Measurements from ENCODE around the gene ZNF236.
"Not testable (repeated sequence)": the region's sequence is repeated elsewhere in the genome, so short reads cannot be mapped to it uniquely, and the experiment has no call there.

The ZNF236 gene

GRCh38 chr18:76977684-76978232, 155.4 kb downstream of the ZNF236 start:
- no peak for DNase-seq

- no peak for DNase-seq
Measured at GRCh38 chr18:76978616-76979015, 156.3 kb downstream of the ZNF236 start.

GRCh38 chr18:76979111-76979751, 156.9 kb downstream of the ZNF236 start:
- DNase-seq = no peak

- no peak for DNase-seq
Measured at GRCh38 chr18:76979906-76980305, 157.5 kb downstream of the ZNF236 start.

- no peak for DNase-seq
Measured at GRCh38 chr18:76980663-76981395, 158.5 kb downstream of the ZNF236 start.

GRCh38 chr18:76981396-76981968, 159.1 kb downstream of the ZNF236 start:
- DNase-seq = no peak

GRCh38 chr18:76982038-76982437, 159.7 kb downstream of the ZNF236 start:
- no peak for DNase-seq

GRCh38 chr18:76982841-76983583, 160.7 kb downstream of the ZNF236 start:
- peak; percentile 83 for DNase-seq

GRCh38 chr18:76983613-76984051, 161.3 kb downstream of the ZNF236 start:
- no peak for DNase-seq

- no peak for DNase-seq
Measured at GRCh38 chr18:76984193-76985155, 162.1 kb downstream of the ZNF236 start.

- DNase-seq = no peak
Measured at GRCh38 chr18:76985156-76985950, 163.0 kb downstream of the ZNF236 start.

GRCh38 chr18:76985951-76986236, 163.5 kb downstream of the ZNF236 start:
- no peak for DNase-seq

GRCh38 chr18:76986406-76986805, 164.0 kb downstream of the ZNF236 start:
- DNase-seq = no peak

- DNase-seq = no peak
Measured at GRCh38 chr18:76988031-76988826, 165.9 kb downstream of the ZNF236 start.

- DNase-seq = no peak
Measured at GRCh38 chr18:76988827-76989646, 166.7 kb downstream of the ZNF236 start.

GRCh38 chr18:76989647-76990190, 167.4 kb downstream of the ZNF236 start:
- no peak for DNase-seq

- DNase-seq = not testable (repeated sequence)
Measured at GRCh38 chr18:76990343-76991020, 168.1 kb downstream of the ZNF236 start.

- DNase-seq = no peak
Measured at GRCh38 chr18:76991021-76991688, 168.8 kb downstream of the ZNF236 start.
